Measurements from ENCODE around the gene TANC1. TPM values are rescaled to one million over a fixed set of nuclear protein-coding genes. Genes with fewer than 3 reads are reported as not detected.

Gene TANC1
- total RNA-seq, 6 experiments from 2014 or later = 4.0 to 12.7 (median 11.3) TPM

GRCh38 chr2:159201360-159202063 lies 233.1 kb downstream of the TANC1 start:
- H3K4me3 ChIP-seq = no peak overlapping the region
- no peaks in the 10 kb centered on the region for H3K4me1 ChIP-seq
- no peak overlapping the region for H3K27ac ChIP-seq
- WGBS (ENCODE audit: insufficient coverage, low coverage, low lambda C conversion rate, missing lambda C conversion rate) = 49% methylated on average over 2 of the region's 8 CpGs
- intact Hi-C loops (cut with DNase I) = no loop called here
- TF ChIP-seq POLR2A (IDR thresholded peaks at IDR 0.05) (no peak), CTCF (IDR thresholded peaks at IDR 0.05) (no peak)
- no peaks in the 10 kb centered on the region for H3K27me3 ChIP-seq
- ATAC-seq (peak in 2 of 4 donors; percentile 9 to 51), DNase-seq (no peak)
- H3K9me3 ChIP-seq = no peaks in the 10 kb centered on the region
- peaks cover 0 to 22% (median 1%) of the 10 kb centered on the region in 4 donors for H3K36me3 ChIP-seq

- Histone ChIP-seq H3K27me3 (no peaks in the 10 kb centered on the region), H3K4me1 (no peaks in the 10 kb centered on the region), H3K4me3 (no peak overlapping the region), H3K9me3 (no peaks in the 10 kb centered on the region), H3K36me3 (peaks cover 0 to 14% (median under 1%) of the 10 kb centered on the region in 4 donors), H3K27ac (no peak overlapping the region)
- peak; percentile 38 to 72 (median 48) for ATAC-seq
- intact Hi-C loops (cut with DNase I) = no loop called here
- 72% methylated on average over 4 of the region's 4 CpGs for WGBS (ENCODE audit: insufficient coverage, low coverage, low lambda C conversion rate, missing lambda C conversion rate)
- DNase-seq = no peak
- no peak for TF ChIP-seq POLR2A (IDR thresholded peaks at IDR 0.05)
- no peak for TF ChIP-seq CTCF (IDR thresholded peaks at IDR 0.05)
Measured at GRCh38 chr2:159202568-159203071, 234.2 kb downstream of the TANC1 start.

GRCh38 chr2:159204381-159205144 lies 236.1 kb downstream of the TANC1 start:
- no peak overlapping the region for H3K27ac ChIP-seq
- H3K4me3 ChIP-seq = no peak overlapping the region
- H3K27me3 ChIP-seq = no peaks in the 10 kb centered on the region
- 87% methylated on average over 11 of the region's 15 CpGs for WGBS (ENCODE audit: insufficient coverage, low coverage, low lambda C conversion rate, missing lambda C conversion rate)
- TF ChIP-seq CTCF (IDR thresholded peaks at IDR 0.05) = no peak
- no peak for TF ChIP-seq POLR2A (IDR thresholded peaks at IDR 0.05)
- DNase-seq = no peak
- no peak for ATAC-seq
- no peaks in the 10 kb centered on the region for H3K9me3 ChIP-seq
- intact Hi-C loops (cut with DNase I) = no loop called here
- peaks cover 0 to 2% (median 0%) of the 10 kb centered on the region in 4 donors for H3K36me3 ChIP-seq
- no peaks in the 10 kb centered on the region for H3K4me1 ChIP-seq

GRCh38 chr2:159206736-159207380 lies 238.4 kb downstream of the TANC1 start:
- no peak for TF ChIP-seq CTCF (IDR thresholded peaks at IDR 0.05)
- TF ChIP-seq POLR2A (IDR thresholded peaks at IDR 0.05) = no peak

More at GRCh38 chr2:159206736-159207380, 238.4 kb downstream of the TANC1 start:
- Histone ChIP-seq H3K4me1 (no peaks in the 10 kb centered on the region), H3K27me3 (no peaks in the 10 kb centered on the region), H3K27ac (no peak overlapping the region), H3K36me3 (no peaks in the 10 kb centered on the region), H3K9me3 (no peaks in the 10 kb centered on the region), H3K4me3 (no peak overlapping the region)
- DNase-seq (no peak), ATAC-seq (no peak)
- intact Hi-C loops (cut with DNase I) = no loop called here
- WGBS (ENCODE audit: insufficient coverage, low coverage, low lambda C conversion rate, missing lambda C conversion rate) = 89% methylated on average over 6 of the region's 6 CpGs

Measured in right lobe of liver (tissue), 6 donors.